HEK293 (cell line): ENCODE results near the gene PLCL1.

ENCODE experiments used
- CTCF ChIA-PET: fragments of 350-600 bp; formaldehyde crosslinking; extraction: SDS; loops from one replicate; lab custom pipeline; 2021; ENCODE audit warnings: antibody characterized with exemption; lab: Yijun Ruan, JAX
- POLR2A ChIA-PET: fragments of 300-600 bp; formaldehyde crosslinking; extraction: SDS; loops from one replicate; lab custom pipeline; 2020; ENCODE audit warnings: antibody characterized with exemption, inconsistent platforms; lab: Yijun Ruan, JAX
- H3K27ac ChIP-seq: fragments of 200-500 bp; sonication (Bioruptor generic); 2 replicates; pipeline ENCODE4 v1.5.1; 2014; ENCODE audit warnings: low read depth, low read length, control low read depth, inconsistent platforms; ENCODE audit errors: extremely low read depth
- H3K36me3 ChIP-seq, 2 experiments: fragments of 200-500 bp in 1 of 2; sonication (Bioruptor generic) in 1 of 2; 1 replicate in 1 of 2; 2 replicates in 1 of 2; pipeline ENCODE4 v1.5.1; 2014 to 2017; ENCODE audit warnings: inconsistent platforms in 2 of 2, low read length in 2 of 2; ENCODE audit not compliant: control insufficient read depth in 2 of 2, insufficient read depth in 1 of 2
- H3K4me1 ChIP-seq: fragments of 200-500 bp; sonication (Bioruptor generic); 2 replicates; pipeline ENCODE4 v1.5.1; 2014; ENCODE audit warnings: mild to moderate bottlenecking, low read length, inconsistent platforms; ENCODE audit not compliant: control insufficient read depth, insufficient read depth
- H3K4me3 ChIP-seq: 2 replicates; pipeline ENCODE4 v1.5.1; 2011; ENCODE audit warnings: low read depth, mild to moderate bottlenecking, control low read depth, low read length, moderate library complexity
- H3K9me3 ChIP-seq: fragments of 200-500 bp; sonication (Bioruptor generic); 2 replicates; pipeline ENCODE4 v1.5.1; 2014; ENCODE audit warnings: low read depth, low read length, inconsistent platforms; ENCODE audit not compliant: control insufficient read depth, insufficient read depth
- HOXA7 ChIP-seq: sonication (generic); formaldehyde crosslinking; IDR thresholded peaks from 2 replicates; pipeline ENCODE4 v1.8.1; 2022; ENCODE audit warnings: missing genetic modification reagents, borderline replicate concordance
- KLF16 ChIP-seq: fragments of 450-650 bp; formaldehyde crosslinking; IDR thresholded peaks from 2 replicates; pipeline ENCODE4 v1.5.1; 2017; ENCODE audit warnings: missing biosample characterization, missing genetic modification characterization
- KLF8 ChIP-seq: fragments of 450-650 bp; formaldehyde crosslinking; IDR thresholded peaks from 2 replicates; pipeline ENCODE4 v1.5.1; 2016; ENCODE audit warnings: missing biosample characterization, missing genetic modification characterization
- SP7 ChIP-seq: fragments of 450-650 bp; formaldehyde crosslinking; IDR thresholded peaks from 2 replicates; pipeline ENCODE4 v1.5.1; 2016; ENCODE audit warnings: missing biosample characterization, missing genetic modification characterization
- TRIM28 ChIP-seq: IDR thresholded peaks from 2 replicates; pipeline ENCODE4 v1.6.1; 2011; ENCODE audit warnings: low read length, control low read depth, borderline replicate concordance
- ZBTB48 ChIP-seq: fragments of 450-650 bp; formaldehyde crosslinking; IDR thresholded peaks from 2 replicates; pipeline ENCODE4 v1.5.1; 2016; ENCODE audit warnings: missing biosample characterization, missing genetic modification characterization
- ZNF155 ChIP-seq: fragments of 450-650 bp; formaldehyde crosslinking; IDR thresholded peaks from 2 replicates; pipeline ENCODE4 v1.5.1; 2016; ENCODE audit warnings: missing biosample characterization, missing genetic modification characterization
- ZNF175 ChIP-seq: fragments of 450-650 bp; formaldehyde crosslinking; IDR thresholded peaks from 2 replicates; pipeline ENCODE4 v1.5.1; 2016; ENCODE audit warnings: missing biosample characterization, missing genetic modification characterization
- ZNF214 ChIP-seq: fragments of 450-650 bp; formaldehyde crosslinking; IDR thresholded peaks from 2 replicates; pipeline ENCODE4 v1.5.1; 2017; ENCODE audit warnings: missing biosample characterization, mild to moderate bottlenecking, missing genetic modification characterization, borderline replicate concordance
- ZNF274 ChIP-seq, 2 experiments: fragments of 200-500 bp in 1 of 2; fragments of 450-650 bp in 1 of 2; sonication (Bioruptor generic) in 1 of 2; formaldehyde crosslinking in 1 of 2; IDR thresholded peaks; 2 replicates each; pipeline versions ENCODE4 v1.5.1 to v1.6.1; 2014 to 2016; ENCODE audit warnings: borderline replicate concordance in 1 of 2, inconsistent platforms in 1 of 2, low read length in 1 of 2, missing biosample characterization in 1 of 2, missing genetic modification characterization in 1 of 2
- ZNF433 ChIP-seq: fragments of 450-650 bp; formaldehyde crosslinking; IDR thresholded peaks from 2 replicates; pipeline ENCODE4 v1.5.1; 2016; ENCODE audit warnings: missing biosample characterization, missing genetic modification characterization, low read depth
- ZNF501 ChIP-seq: fragments of 450-650 bp; formaldehyde crosslinking; IDR thresholded peaks from 2 replicates; pipeline ENCODE4 v1.5.1; 2016; ENCODE audit warnings: missing biosample characterization, missing genetic modification characterization
- ZNF600 ChIP-seq: fragments of 450-650 bp; formaldehyde crosslinking; IDR thresholded peaks from 2 replicates; pipeline ENCODE4 v1.5.1; 2016; ENCODE audit warnings: missing biosample characterization, missing genetic modification characterization
- ZNF624 ChIP-seq: fragments of 450-650 bp; formaldehyde crosslinking; IDR thresholded peaks from 2 replicates; pipeline ENCODE4 v1.5.1; 2017; ENCODE audit warnings: missing biosample characterization, missing genetic modification characterization
- ZNF629 ChIP-seq: fragments of 450-650 bp; formaldehyde crosslinking; IDR thresholded peaks from 2 replicates; pipeline ENCODE4 v1.5.1; 2017; ENCODE audit warnings: missing biosample characterization, missing genetic modification characterization
- ZNF670 ChIP-seq: fragments of 450-650 bp; formaldehyde crosslinking; IDR thresholded peaks from 2 replicates; pipeline ENCODE4 v1.5.1; 2016; ENCODE audit warnings: missing biosample characterization, missing genetic modification characterization, low read depth
- ZNF791 ChIP-seq: fragments of 450-650 bp; formaldehyde crosslinking; IDR thresholded peaks from 2 replicates; pipeline ENCODE4 v1.5.1; 2016; ENCODE audit warnings: missing biosample characterization, missing genetic modification characterization
- TF ChIP-seq, protein P1 (sequence below): fragments of 450-650 bp; IDR thresholded peaks from 2 replicates; pipeline ENCODE4 v1.5.1; 2018; ENCODE audit warnings: missing biosample characterization, mild to moderate bottlenecking, missing genetic modification characterization
- TF ChIP-seq, protein P2 (sequence below): fragments of 450-650 bp; formaldehyde crosslinking; optimal IDR thresholded peaks from 2 replicates; pipeline ENCODE3; 2016; ENCODE audit warnings: missing biosample characterization, mild to moderate bottlenecking, missing genetic modification characterization
- TF ChIP-seq, protein P3 (sequence below): fragments of 450-650 bp; formaldehyde crosslinking; IDR thresholded peaks from 2 replicates; pipeline ENCODE4 v1.5.1; 2016; ENCODE audit warnings: missing biosample characterization, missing genetic modification characterization
- TF ChIP-seq, protein P4 (sequence below): fragments of 450-650 bp; formaldehyde crosslinking; IDR thresholded peaks from 2 replicates; pipeline ENCODE4 v1.5.1; 2016; ENCODE audit warnings: missing biosample characterization, missing genetic modification characterization
- TF ChIP-seq, protein P5 (sequence below): fragments of 450-650 bp; formaldehyde crosslinking; IDR thresholded peaks from 2 replicates; pipeline ENCODE4 v1.5.1; 2016; ENCODE audit warnings: missing biosample characterization, missing genetic modification characterization, borderline replicate concordance
- TF ChIP-seq, protein P6 (sequence below): fragments of 450-650 bp; formaldehyde crosslinking; IDR thresholded peaks from 2 replicates; pipeline ENCODE4 v1.5.1; 2016; ENCODE audit warnings: missing biosample characterization, missing genetic modification characterization

The PLCL1 gene

DNA sequence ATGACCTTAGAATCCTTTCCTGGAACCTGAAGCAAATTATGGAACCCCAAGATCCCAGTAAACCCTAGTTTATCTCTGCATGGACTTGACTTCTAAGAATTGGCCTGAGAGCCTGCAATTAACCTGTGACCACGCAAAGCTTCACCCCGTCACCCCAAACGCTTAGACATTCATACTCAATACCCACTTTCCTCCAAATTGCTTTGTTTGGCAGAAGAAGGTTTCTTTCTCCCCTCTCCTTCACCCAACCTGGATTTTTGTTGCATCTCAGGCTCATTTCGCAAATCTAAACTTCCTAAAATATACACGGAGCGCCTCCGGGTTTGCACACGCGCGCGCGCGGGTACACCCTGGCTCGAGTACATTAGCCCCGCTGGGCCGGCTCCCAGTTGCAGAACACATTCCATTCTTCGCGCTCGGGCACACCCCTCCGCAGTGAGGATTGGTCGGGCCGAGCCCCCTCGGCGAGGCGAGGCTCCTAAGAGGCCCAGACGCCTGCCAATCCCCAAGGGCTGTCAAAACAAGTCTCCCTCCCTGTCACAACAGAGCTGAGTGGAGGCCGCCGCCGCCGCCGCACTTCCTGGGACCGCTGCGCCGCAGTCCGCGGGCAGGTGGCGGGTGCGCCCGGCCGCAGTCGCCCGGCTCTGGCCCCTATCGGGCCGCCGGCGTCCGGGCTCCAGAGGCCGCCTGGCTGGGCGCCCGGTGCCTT is at the start of gene PLCL1 (continued):
- TF ChIP-seq, protein P1, sequence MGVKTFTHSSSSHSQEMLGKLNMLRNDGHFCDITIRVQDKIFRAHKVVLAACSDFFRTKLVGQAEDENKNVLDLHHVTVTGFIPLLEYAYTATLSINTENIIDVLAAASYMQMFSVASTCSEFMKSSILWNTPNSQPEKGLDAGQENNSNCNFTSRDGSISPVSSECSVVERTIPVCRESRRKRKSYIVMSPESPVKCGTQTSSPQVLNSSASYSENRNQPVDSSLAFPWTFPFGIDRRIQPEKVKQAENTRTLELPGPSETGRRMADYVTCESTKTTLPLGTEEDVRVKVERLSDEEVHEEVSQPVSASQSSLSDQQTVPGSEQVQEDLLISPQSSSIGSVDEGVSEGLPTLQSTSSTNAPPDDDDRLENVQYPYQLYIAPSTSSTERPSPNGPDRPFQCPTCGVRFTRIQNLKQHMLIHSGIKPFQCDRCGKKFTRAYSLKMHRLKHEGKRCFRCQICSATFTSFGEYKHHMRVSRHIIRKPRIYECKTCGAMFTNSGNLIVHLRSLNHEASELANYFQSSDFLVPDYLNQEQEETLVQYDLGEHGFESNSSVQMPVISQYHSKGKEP (tag by site-specific recombination) = no peak
- TF ChIP-seq, protein P2, sequence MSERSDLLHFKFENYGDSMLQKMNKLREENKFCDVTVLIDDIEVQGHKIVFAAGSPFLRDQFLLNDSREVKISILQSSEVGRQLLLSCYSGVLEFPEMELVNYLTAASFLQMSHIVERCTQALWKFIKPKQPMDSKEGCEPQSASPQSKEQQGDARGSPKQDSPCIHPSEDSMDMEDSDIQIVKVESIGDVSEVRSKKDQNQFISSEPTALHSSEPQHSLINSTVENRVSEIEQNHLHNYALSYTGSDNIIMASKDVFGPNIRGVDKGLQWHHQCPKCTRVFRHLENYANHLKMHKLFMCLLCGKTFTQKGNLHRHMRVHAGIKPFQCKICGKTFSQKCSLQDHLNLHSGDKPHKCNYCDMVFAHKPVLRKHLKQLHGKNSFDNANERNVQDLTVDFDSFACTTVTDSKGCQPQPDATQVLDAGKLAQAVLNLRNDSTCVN = peak; percentile 72
- TF ChIP-seq ZNF274 (IDR thresholded peaks at IDR 0.05; ENCODE audit: low read length) = no peak
- TF ChIP-seq ZNF274 (tag by site-specific recombination; IDR thresholded peaks at IDR 0.05; ENCODE audit: borderline replicate concordance) = no peak
- TF ChIP-seq ZNF214 (tag by site-specific recombination) = no peak
- TF ChIP-seq ZNF624 (tag by site-specific recombination) = no peak
- peak; percentile 98 for TF ChIP-seq ZNF600 (tag by site-specific recombination)
- TF ChIP-seq ZNF433 (tag by site-specific recombination) = no peak
- TF ChIP-seq ZNF791 (tag by site-specific recombination) = no peak
- TF ChIP-seq, protein P3, sequence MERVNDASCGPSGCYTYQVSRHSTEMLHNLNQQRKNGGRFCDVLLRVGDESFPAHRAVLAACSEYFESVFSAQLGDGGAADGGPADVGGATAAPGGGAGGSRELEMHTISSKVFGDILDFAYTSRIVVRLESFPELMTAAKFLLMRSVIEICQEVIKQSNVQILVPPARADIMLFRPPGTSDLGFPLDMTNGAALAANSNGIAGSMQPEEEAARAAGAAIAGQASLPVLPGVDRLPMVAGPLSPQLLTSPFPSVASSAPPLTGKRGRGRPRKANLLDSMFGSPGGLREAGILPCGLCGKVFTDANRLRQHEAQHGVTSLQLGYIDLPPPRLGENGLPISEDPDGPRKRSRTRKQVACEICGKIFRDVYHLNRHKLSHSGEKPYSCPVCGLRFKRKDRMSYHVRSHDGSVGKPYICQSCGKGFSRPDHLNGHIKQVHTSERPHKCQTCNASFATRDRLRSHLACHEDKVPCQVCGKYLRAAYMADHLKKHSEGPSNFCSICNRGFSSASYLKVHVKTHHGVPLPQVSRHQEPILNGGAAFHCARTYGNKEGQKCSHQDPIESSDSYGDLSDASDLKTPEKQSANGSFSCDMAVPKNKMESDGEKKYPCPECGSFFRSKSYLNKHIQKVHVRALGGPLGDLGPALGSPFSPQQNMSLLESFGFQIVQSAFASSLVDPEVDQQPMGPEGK (tag by site-specific recombination) = no peak
- TF ChIP-seq KLF8 (tag by site-specific recombination) = no peak
- no peak for TF ChIP-seq HOXA7 (CRISPR knock-in tag)
- TF ChIP-seq ZNF155 = no peak
- TF ChIP-seq ZNF670 (tag by site-specific recombination) = no peak
- TF ChIP-seq ZBTB48 = no peak
- TF ChIP-seq ZNF175 (tag by site-specific recombination) = no peak
- TF ChIP-seq, protein P4, sequence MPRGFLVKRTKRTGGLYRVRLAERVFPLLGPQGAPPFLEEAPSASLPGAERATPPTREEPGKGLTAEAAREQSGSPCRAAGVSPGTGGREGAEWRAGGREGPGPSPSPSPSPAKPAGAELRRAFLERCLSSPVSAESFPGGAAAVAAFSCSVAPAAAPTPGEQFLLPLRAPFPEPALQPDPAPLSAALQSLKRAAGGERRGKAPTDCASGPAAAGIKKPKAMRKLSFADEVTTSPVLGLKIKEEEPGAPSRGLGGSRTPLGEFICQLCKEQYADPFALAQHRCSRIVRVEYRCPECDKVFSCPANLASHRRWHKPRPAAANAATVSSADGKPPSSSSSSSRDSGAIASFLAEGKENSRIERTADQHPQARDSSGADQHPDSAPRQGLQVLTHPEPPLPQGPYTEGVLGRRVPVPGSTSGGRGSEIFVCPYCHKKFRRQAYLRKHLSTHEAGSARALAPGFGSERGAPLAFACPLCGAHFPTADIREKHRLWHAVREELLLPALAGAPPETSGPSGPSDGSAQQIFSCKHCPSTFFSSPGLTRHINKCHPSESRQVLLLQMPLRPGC (tag by site-specific recombination) = no peak
- TF ChIP-seq, all 188 proteins: peak for 15

DNA sequence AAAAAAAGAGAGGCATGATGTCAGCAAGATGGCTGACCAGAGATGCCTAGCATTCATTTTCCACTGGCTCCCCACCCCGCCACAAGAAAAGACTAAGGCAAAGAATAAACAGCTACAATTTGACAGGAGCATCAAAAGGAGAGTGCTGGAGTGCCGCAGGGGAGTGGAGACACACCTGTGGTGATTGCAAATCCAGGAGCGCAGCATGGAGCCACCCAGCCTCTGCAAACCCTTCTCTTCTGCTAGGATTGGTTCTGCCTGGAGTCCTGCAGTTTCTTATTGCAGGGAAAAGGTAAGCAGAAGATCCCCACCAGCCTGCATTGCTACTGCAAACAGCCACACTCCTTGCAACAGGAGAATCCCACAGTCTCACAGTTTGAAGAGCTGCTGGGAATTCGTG is 45.4 kb upstream of the PLCL1 start:
- Histone ChIP-seq H3K4me1 (no peaks in the 10 kb centered on the region), H3K4me3 (no peak overlapping the region), H3K9me3 (no peaks in the 10 kb centered on the region), H3K36me3 (no peaks in the 10 kb centered on the region), H3K27ac (no peak overlapping the region)
- ChIA-PET POLR2A (no interaction called here), CTCF (interaction anchor here (0.5 kb wide), 1 partner anchor 92 kb away, joined by 4 read pairs; no protein-coding TSS in a partner anchor)
- no peak for TF ChIP-seq SP7 (tag by site-specific recombination)
- TF ChIP-seq, protein P5, sequence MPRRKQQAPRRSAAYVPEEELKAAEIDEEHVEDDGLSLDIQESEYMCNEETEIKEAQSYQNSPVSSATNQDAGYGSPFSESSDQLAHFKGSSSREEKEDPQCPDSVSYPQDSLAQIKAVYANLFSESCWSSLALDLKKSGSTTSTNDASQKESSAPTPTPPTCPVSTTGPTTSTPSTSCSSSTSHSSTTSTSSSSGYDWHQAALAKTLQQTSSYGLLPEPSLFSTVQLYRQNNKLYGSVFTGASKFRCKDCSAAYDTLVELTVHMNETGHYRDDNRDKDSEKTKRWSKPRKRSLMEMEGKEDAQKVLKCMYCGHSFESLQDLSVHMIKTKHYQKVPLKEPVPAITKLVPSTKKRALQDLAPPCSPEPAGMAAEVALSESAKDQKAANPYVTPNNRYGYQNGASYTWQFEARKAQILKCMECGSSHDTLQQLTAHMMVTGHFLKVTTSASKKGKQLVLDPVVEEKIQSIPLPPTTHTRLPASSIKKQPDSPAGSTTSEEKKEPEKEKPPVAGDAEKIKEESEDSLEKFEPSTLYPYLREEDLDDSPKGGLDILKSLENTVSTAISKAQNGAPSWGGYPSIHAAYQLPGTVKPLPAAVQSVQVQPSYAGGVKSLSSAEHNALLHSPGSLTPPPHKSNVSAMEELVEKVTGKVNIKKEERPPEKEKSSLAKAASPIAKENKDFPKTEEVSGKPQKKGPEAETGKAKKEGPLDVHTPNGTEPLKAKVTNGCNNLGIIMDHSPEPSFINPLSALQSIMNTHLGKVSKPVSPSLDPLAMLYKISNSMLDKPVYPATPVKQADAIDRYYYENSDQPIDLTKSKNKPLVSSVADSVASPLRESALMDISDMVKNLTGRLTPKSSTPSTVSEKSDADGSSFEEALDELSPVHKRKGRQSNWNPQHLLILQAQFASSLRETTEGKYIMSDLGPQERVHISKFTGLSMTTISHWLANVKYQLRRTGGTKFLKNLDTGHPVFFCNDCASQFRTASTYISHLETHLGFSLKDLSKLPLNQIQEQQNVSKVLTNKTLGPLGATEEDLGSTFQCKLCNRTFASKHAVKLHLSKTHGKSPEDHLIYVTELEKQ (tag by site-specific recombination) = no peak
- TF ChIP-seq TRIM28 = no peak
- TF ChIP-seq, protein P6, sequence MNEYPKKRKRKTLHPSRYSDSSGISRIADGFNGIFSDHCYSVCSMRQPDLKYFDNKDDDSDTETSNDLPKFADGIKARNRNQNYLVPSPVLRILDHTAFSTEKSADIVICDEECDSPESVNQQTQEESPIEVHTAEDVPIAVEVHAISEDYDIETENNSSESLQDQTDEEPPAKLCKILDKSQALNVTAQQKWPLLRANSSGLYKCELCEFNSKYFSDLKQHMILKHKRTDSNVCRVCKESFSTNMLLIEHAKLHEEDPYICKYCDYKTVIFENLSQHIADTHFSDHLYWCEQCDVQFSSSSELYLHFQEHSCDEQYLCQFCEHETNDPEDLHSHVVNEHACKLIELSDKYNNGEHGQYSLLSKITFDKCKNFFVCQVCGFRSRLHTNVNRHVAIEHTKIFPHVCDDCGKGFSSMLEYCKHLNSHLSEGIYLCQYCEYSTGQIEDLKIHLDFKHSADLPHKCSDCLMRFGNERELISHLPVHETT (tag by site-specific recombination) = no peak
- TF ChIP-seq KLF16 = no peak
- no peak for TF ChIP-seq ZNF629 (tag by site-specific recombination)
- no peak for TF ChIP-seq ZNF501
